ENCODE measurements around the gene EIF2B5.
"Not testable (repeated sequence)": the region's sequence is repeated elsewhere in the genome, so short reads cannot be mapped to it uniquely, and the experiment has no call there.

The EIF2B5 gene

GRCh38 chr3:184135149-184135910, at the start of gene EIF2B5:
EIF2B5 (plus strand) TSS chr3:184135358; CDS start chr3:184135386, 28 bp downstream.
- DNase-seq (ENCODE audit: low read depth) = peak; percentile 78

GRCh38 chr3:184085389-184085852, 49.7 kb upstream of the EIF2B5 start:
- DNase-seq (ENCODE audit: low read depth) = no peak

- no peak for DNase-seq (ENCODE audit: low read depth)
Observed at GRCh38 chr3:184092199-184092598, 43.0 kb upstream of the EIF2B5 start.

- no peak for DNase-seq (ENCODE audit: low read depth)
Observed at GRCh38 chr3:184096811-184097383, 38.3 kb upstream of the EIF2B5 start, which contains the start of gene HTR3E. HTR3E (plus strand) TSS chr3:184097064; CDS start chr3:184097530, 466 bp downstream.

- DNase-seq (ENCODE audit: low read depth) = no peak
Observed at GRCh38 chr3:184097556-184097955, 37.6 kb upstream of the EIF2B5 start.

GRCh38 chr3:184099806-184100686, 35.1 kb upstream of the EIF2B5 start:
- no peak for DNase-seq (ENCODE audit: low read depth)

GRCh38 chr3:184110316-184110725, 24.8 kb upstream of the EIF2B5 start:
- DNase-seq (ENCODE audit: low read depth) = no peak

GRCh38 chr3:184116017-184116416, 19.1 kb upstream of the EIF2B5 start:
- no peak for DNase-seq (ENCODE audit: low read depth)

GRCh38 chr3:184117636-184118035, 17.5 kb upstream of the EIF2B5 start:
- DNase-seq (ENCODE audit: low read depth) = no peak

- DNase-seq (ENCODE audit: low read depth) = not testable (repeated sequence)
Observed at GRCh38 chr3:184121031-184121430, 14.1 kb upstream of the EIF2B5 start.

GRCh38 chr3:184126006-184126405, 9.2 kb upstream of the EIF2B5 start:
- no peak for DNase-seq (ENCODE audit: low read depth)

GRCh38 chr3:184129012-184129411, 6.1 kb upstream of the EIF2B5 start:
- DNase-seq (ENCODE audit: low read depth) = no peak

- DNase-seq (ENCODE audit: low read depth) = no peak
Observed at GRCh38 chr3:184132945-184133344, 2.2 kb upstream of the EIF2B5 start.

- DNase-seq (ENCODE audit: low read depth) = peak; percentile 57
Observed at GRCh38 chr3:184133840-184134745, 1.1 kb upstream of the EIF2B5 start.

GRCh38 chr3:184134746-184135148, 411 bp upstream of the EIF2B5 start:
- no peak for DNase-seq (ENCODE audit: low read depth)

- DNase-seq (ENCODE audit: low read depth) = no peak
Observed at GRCh38 chr3:184135911-184136260, 728 bp downstream of the EIF2B5 start.

- no peak for DNase-seq (ENCODE audit: low read depth)
Observed at GRCh38 chr3:184140436-184140835, 5.3 kb downstream of the EIF2B5 start.

- DNase-seq (ENCODE audit: low read depth) = no peak
Observed at GRCh38 chr3:184142199-184142598, 7.0 kb downstream of the EIF2B5 start.

- no peak for DNase-seq (ENCODE audit: low read depth)
Observed at GRCh38 chr3:184143327-184143726, 8.2 kb downstream of the EIF2B5 start.

GRCh38 chr3:184144505-184144904, 9.3 kb downstream of the EIF2B5 start:
- DNase-seq (ENCODE audit: low read depth) = no peak

- DNase-seq (ENCODE audit: low read depth) = no peak
Observed at GRCh38 chr3:184145111-184145524, 10.0 kb downstream of the EIF2B5 start.
